CD4-positive, alpha-beta T cell treated with Interleukin-1 beta for 1 hour (primary cell): ENCODE results near the gene ROPN1B.
"Not testable (repeated sequence)": the region's sequence is repeated elsewhere in the genome, so short reads cannot be mapped to it uniquely, and the experiment has no call there.

Source experiments
- DNase-seq, 2 donors: peaks; one replicate each; pipeline ENCODE4 v3.0.0-alpha.2; 2020 to 2022

Gene ROPN1B

GRCh38 chr3:125958511-125959316 is 10.3 kb upstream of the ROPN1B start:
- no peak for DNase-seq

GRCh38 chr3:125959317-125960065 is 9.5 kb upstream of the ROPN1B start:
- DNase-seq = no peak

GRCh38 chr3:125960066-125960424 is 8.9 kb upstream of the ROPN1B start:
- DNase-seq = no peak

- no peak for DNase-seq
Observed at GRCh38 chr3:125960456-125961288, 8.3 kb upstream of the ROPN1B start.

GRCh38 chr3:125961289-125961589 is 7.7 kb upstream of the ROPN1B start:
- no peak for DNase-seq

GRCh38 chr3:125963834-125964233 is 5.1 kb upstream of the ROPN1B start:
- DNase-seq = not testable (repeated sequence)

GRCh38 chr3:125965505-125965904 is 3.5 kb upstream of the ROPN1B start:
- DNase-seq = no peak

- DNase-seq = no peak
Observed at GRCh38 chr3:125967156-125967555, 1.8 kb upstream of the ROPN1B start.

- DNase-seq = not testable (repeated sequence)
Observed at GRCh38 chr3:125968121-125968520, 857 bp upstream of the ROPN1B start.

- peak; percentile 30 to 50 for DNase-seq
Observed at GRCh38 chr3:125971997-125972944, 3.3 kb downstream of the ROPN1B start.

GRCh38 chr3:125975245-125976002 is 6.4 kb downstream of the ROPN1B start:
- DNase-seq = not testable (repeated sequence)

GRCh38 chr3:125976003-125976390 is 7.0 kb downstream of the ROPN1B start:
- not testable (repeated sequence) for DNase-seq

- DNase-seq = not testable (repeated sequence)
Observed at GRCh38 chr3:125977104-125977503, 8.1 kb downstream of the ROPN1B start.

- not testable (repeated sequence) for DNase-seq
Observed at GRCh38 chr3:125984951-125985350, 16.0 kb downstream of the ROPN1B start.

GRCh38 chr3:125990253-125990970 is 21.4 kb downstream of the ROPN1B start:
- DNase-seq = peak; percentile 67 to 74

GRCh38 chr3:125996751-125997150 is 27.8 kb downstream of the ROPN1B start:
- not testable (repeated sequence) for DNase-seq

- no peak for DNase-seq
Observed at GRCh38 chr3:126002189-126002588, 33.2 kb downstream of the ROPN1B start.

GRCh38 chr3:126003447-126004190 is 34.6 kb downstream of the ROPN1B start:
- DNase-seq = no peak

GRCh38 chr3:126004217-126004616 is 35.2 kb downstream of the ROPN1B start:
- DNase-seq = no peak

- DNase-seq = no peak
Observed at GRCh38 chr3:126004692-126005091, 35.7 kb downstream of the ROPN1B start.
